Keratinocyte (primary cell): ENCODE data around the gene ID4. TPM values are rescaled to one million over a fixed set of nuclear protein-coding genes. Genes with fewer than 3 reads are reported as not detected.

ENCODE experiments used
- DNase-seq: peaks from one replicate; pipeline ENCODE4 v3.0.0-alpha.2; 2011; ENCODE audit warnings: low read depth, missing footprints, low spot score
- FAIRE-seq: peaks from 2 replicates; lab custom pipeline; 2011; peaks lifted over from hg19 to GRCh38; lab: Jason Lieb, UNC
- H2AFZ ChIP-seq: 2 replicates; pipeline ENCODE4 v1.6.0; 2012; ENCODE audit warnings: low read length, control low read depth, inconsistent platforms; ENCODE audit not compliant: control insufficient read depth
- H3K27ac ChIP-seq: 2 replicates; pipeline ENCODE4 v1.5.1; 2011; ENCODE audit warnings: low read length; ENCODE audit not compliant: control insufficient read depth, insufficient read depth
- H3K27me3 ChIP-seq: 3 replicates; pipeline ENCODE4 v1.6.0; 2011; ENCODE audit warnings: low read length; ENCODE audit not compliant: control insufficient read depth, insufficient read depth; ENCODE audit errors: extremely low read depth
- H3K36me3 ChIP-seq, 2 experiments: 2 replicates in 1 of 2; 3 replicates in 1 of 2; pipeline ENCODE4 v1.5.1; 2011; ENCODE audit warnings: low read length in 2 of 2, mild to moderate bottlenecking in 1 of 2; ENCODE audit not compliant: control insufficient read depth in 2 of 2, insufficient read depth in 2 of 2; ENCODE audit errors: extremely low read depth in 1 of 2
- H3K4me1 ChIP-seq: 3 replicates; pipeline ENCODE4 v1.5.1; 2011; ENCODE audit warnings: low read length; ENCODE audit not compliant: control insufficient read depth, insufficient read depth; ENCODE audit errors: extremely low read depth
- H3K4me2 ChIP-seq: 3 replicates; pipeline ENCODE4 v1.6.0; 2011; ENCODE audit warnings: low read depth, low read length; ENCODE audit not compliant: control insufficient read depth, insufficient read depth; ENCODE audit errors: extremely low read depth
- H3K4me3 ChIP-seq, 3 experiments: fragments of 200-600 bp in 1 of 3; sonication (generic) in 1 of 3; 2 replicates in 2 of 3; 3 replicates in 1 of 3; pipeline ENCODE4 v1.5.1; 2011 to 2016; ENCODE audit warnings: low read length in 3 of 3, mild to moderate bottlenecking in 3 of 3, control low read depth in 2 of 3, inconsistent platforms in 1 of 3, low read depth in 1 of 3, mixed read lengths in 1 of 3, mixed run types in 1 of 3, moderate library complexity in 1 of 3; ENCODE audit not compliant: control insufficient read depth in 2 of 3, insufficient read depth in 2 of 3; ENCODE audit errors: extremely low read depth in 1 of 3
- H3K79me2 ChIP-seq: 2 replicates; pipeline ENCODE4 v1.6.0; 2012; ENCODE audit warnings: low read length; ENCODE audit not compliant: control insufficient read depth, insufficient read depth
- H3K9ac ChIP-seq: 3 replicates; pipeline ENCODE4 v1.6.0; 2011; ENCODE audit warnings: low read length; ENCODE audit not compliant: control insufficient read depth, insufficient read depth; ENCODE audit errors: extremely low read depth
- H3K9me1 ChIP-seq: 3 replicates; pipeline ENCODE4 v1.6.0; 2011; ENCODE audit warnings: low read length; ENCODE audit not compliant: control insufficient read depth, insufficient read depth; ENCODE audit errors: extremely low read depth
- H3K9me3 ChIP-seq: 2 replicates; pipeline ENCODE4 v1.5.1; 2012; ENCODE audit warnings: low read depth, low read length; ENCODE audit not compliant: control insufficient read depth
- H4K20me1 ChIP-seq: 3 replicates; pipeline ENCODE4 v1.6.0; 2011; ENCODE audit warnings: low read length; ENCODE audit not compliant: control insufficient read depth, insufficient read depth; ENCODE audit errors: extremely low read depth
- EZH2 ChIP-seq: IDR thresholded peaks from one replicate; pipeline ENCODE4 v1.6.1; 2012; ENCODE audit warnings: inconsistent platforms, mild to moderate bottlenecking, low read length, moderate library complexity
- dilution Hi-C: fragments of 300-500 bp; cut with MboI; formaldehyde crosslinking; loops from one replicate; pipeline ENCODE4 v1.7.0; 2020; ENCODE audit warnings: low sequenced_read_pairs; ENCODE audit not compliant: extremely low pct_ligation_motif_present
- polyA plus RNA-seq, 5 experiments: library from polyadenylated mRNA; depleted of rRNA in 3 of 5; stranded (reverse) in 3 of 5; stranded (forward) in 1 of 5; unstranded in 1 of 5; fragments of >200 nt; gene quantifications; 1 replicate in 1 of 5; 2 replicates in 3 of 5; 3 replicates in 1 of 5; pipeline versions ENCODE4 v1.2.1 to v1.2.3, GENCODE V29; 2011 to 2012; ENCODE audit warnings: missing spikeins in 2 of 5, low read depth in 1 of 5, low replicate concordance in 1 of 5
- TF ChIP-seq, protein P1 (sequence below), 3 experiments: IDR thresholded peaks in 1 of 3; conservative IDR thresholded peaks in 1 of 3; optimal IDR thresholded peaks in 1 of 3; 2 replicates in 2 of 3; 3 replicates in 1 of 3; pipeline versions ENCODE3 to v1.5.1; 2011; ENCODE audit warnings: low read length in 3 of 3, mild to moderate bottlenecking in 3 of 3, moderate library complexity in 2 of 3, control low read depth in 1 of 3, inconsistent platforms in 1 of 3; ENCODE audit not compliant: insufficient read depth in 2 of 3; ENCODE audit errors: extremely low read depth in 1 of 3

Gene ID4
- polyA plus RNA-seq, 1 donor (not counting 4 experiments of a cell fraction or from before 2014, with no cell fraction given), result 0.41 TPM

DNA sequence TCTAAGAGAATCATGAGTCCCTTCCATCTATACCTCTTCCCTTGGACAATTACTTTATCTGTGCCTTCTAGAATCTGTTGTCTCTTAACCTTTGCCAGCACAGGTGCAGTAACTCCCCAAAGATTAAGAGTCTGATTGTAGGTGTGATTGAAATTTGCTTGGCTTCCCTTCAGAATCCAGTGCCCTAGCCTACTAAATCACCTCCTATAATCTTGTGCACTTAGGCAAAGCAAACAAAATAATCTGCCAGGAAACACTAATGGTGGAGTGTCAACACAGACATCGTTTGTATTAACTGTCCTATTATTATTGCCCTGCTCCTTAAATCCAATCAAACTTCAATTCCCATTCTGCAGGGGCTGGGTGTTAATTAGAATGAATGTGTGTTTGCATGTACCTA is 28.0 kb downstream of the ID4 start:
- Histone ChIP-seq H3K27me3 (no peaks in the 10 kb centered on the region), H4K20me1 (no peaks in the 10 kb centered on the region), H3K27ac (no peak overlapping the region), H3K4me3 (no peak overlapping the region), H3K4me1 (peaks cover 12% of the 10 kb centered on the region), H3K79me2 (no peaks in the 10 kb centered on the region), H3K4me2 (no peak overlapping the region), H3K36me3 (no peaks in the 10 kb centered on the region), H2AFZ (no peak overlapping the region), H3K9me1 (no peaks in the 10 kb centered on the region), H3K9ac (no peak overlapping the region), H3K9me3 (no peaks in the 10 kb centered on the region)
- no peak for TF ChIP-seq EZH2
- TF ChIP-seq, protein P1, sequence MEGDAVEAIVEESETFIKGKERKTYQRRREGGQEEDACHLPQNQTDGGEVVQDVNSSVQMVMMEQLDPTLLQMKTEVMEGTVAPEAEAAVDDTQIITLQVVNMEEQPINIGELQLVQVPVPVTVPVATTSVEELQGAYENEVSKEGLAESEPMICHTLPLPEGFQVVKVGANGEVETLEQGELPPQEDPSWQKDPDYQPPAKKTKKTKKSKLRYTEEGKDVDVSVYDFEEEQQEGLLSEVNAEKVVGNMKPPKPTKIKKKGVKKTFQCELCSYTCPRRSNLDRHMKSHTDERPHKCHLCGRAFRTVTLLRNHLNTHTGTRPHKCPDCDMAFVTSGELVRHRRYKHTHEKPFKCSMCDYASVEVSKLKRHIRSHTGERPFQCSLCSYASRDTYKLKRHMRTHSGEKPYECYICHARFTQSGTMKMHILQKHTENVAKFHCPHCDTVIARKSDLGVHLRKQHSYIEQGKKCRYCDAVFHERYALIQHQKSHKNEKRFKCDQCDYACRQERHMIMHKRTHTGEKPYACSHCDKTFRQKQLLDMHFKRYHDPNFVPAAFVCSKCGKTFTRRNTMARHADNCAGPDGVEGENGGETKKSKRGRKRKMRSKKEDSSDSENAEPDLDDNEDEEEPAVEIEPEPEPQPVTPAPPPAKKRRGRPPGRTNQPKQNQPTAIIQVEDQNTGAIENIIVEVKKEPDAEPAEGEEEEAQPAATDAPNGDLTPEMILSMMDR (optimal IDR thresholded peaks at IDR 0.05 in 1 of 3, IDR thresholded peaks at IDR 0.05 in 1 of 3, conservative IDR thresholded peaks at IDR 0.05 in 1 of 3; ENCODE audit: extremely low read depth in 1 of 3, insufficient read depth in 2 of 3, low read length in 3 of 3), result no peak
- no peak for DNase-seq
- dilution Hi-C loops, result no loop called here
- no peak for FAIRE-seq

DNA sequence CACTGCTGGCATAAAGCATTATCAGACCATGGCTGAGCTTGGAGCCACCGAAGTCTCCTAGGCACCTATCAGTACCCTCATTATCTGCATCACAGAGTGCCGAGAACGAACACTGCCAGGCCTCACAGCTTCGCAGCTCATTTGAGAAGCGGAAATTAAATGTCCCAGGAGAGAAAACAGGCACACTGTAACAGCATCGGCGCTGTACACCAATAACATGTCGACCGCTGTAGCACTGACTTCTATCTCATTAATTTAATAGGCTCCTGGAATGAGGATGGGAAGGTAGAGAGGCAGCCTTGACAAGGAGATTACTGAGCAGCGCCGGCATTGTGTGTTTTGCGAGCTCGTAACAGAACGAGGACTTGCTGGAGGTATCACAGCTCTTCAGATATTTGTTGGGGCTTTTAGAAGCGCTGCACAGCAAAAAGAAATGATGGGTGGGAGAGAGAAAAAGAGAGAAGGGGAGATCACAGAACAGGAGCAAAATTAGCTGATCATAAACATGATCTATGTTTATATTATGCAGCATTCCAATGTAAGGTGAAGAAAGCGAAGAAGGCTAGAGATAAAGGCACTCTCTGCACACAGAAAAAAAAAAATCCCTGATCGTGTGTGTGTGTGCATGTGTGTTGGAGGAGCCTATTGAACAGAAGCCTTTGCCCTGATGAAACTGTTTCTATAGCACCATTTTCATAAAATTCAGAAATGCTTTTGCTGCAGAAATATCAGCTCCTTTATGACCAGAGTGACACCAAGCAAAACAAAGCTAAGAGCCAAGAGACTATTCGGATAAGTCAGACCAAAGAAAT is 29.2 kb downstream of the ID4 start:
- Histone ChIP-seq H3K27ac (no peak overlapping the region), H3K4me3 (no peak overlapping the region), H3K36me3 (no peaks in the 10 kb centered on the region), H3K4me2 (no peak overlapping the region), H3K4me1 (peaks cover 12% of the 10 kb centered on the region), H3K9ac (no peak overlapping the region), H4K20me1 (no peaks in the 10 kb centered on the region), H3K27me3 (no peaks in the 10 kb centered on the region), H3K79me2 (no peaks in the 10 kb centered on the region), H3K9me1 (no peaks in the 10 kb centered on the region), H2AFZ (no peak overlapping the region), H3K9me3 (no peaks in the 10 kb centered on the region)
- FAIRE-seq, result no peak
- dilution Hi-C loops, result no loop called here
- TF ChIP-seq, protein P1 (optimal IDR thresholded peaks at IDR 0.05 in 1 of 3, IDR thresholded peaks at IDR 0.05 in 1 of 3, conservative IDR thresholded peaks at IDR 0.05 in 1 of 3; ENCODE audit: extremely low read depth in 1 of 3, insufficient read depth in 2 of 3, low read length in 3 of 3), result no peak
- no peak for TF ChIP-seq EZH2
- no peak for DNase-seq
